PFSK-1 (cell line): ENCODE measurements around the gene PRDX5.

Experiments used
- POLR2AphosphoS5 ChIP-seq: IDR thresholded peaks from 2 replicates; pipeline ENCODE4 v1.6.1; 2012; ENCODE audit warnings: low read depth, mild to moderate bottlenecking, control low read depth, low read length, moderate library complexity
- REST ChIP-seq, 2 experiments: IDR thresholded peaks; 2 replicates each; pipeline versions ENCODE4 v1.6.1 to v1.8.0; 2011 to 2012; ENCODE audit warnings: low read depth in 2 of 2, low read length in 2 of 2, control low read depth in 1 of 2, inconsistent platforms in 1 of 2, mild to moderate bottlenecking in 1 of 2, moderate library complexity in 1 of 2; ENCODE audit not compliant: insufficient read depth in 1 of 2
- SIN3A ChIP-seq: IDR thresholded peaks from 2 replicates; pipeline ENCODE4 v1.6.1; 2012; ENCODE audit warnings: mild to moderate bottlenecking, low read length, moderate library complexity, borderline replicate concordance; ENCODE audit not compliant: insufficient read depth
- TAF1 ChIP-seq: IDR thresholded peaks from 2 replicates; pipeline ENCODE4 v1.6.1; 2012; ENCODE audit warnings: low read length, control low read depth, borderline replicate concordance; ENCODE audit not compliant: insufficient read depth

- TF ChIP-seq POLR2AphosphoS5 (no peak), REST (IDR thresholded peaks at IDR 0.05; ENCODE audit: insufficient read depth in 1 of 2, low read depth in 2 of 2, low read length in 2 of 2) (no peak), SIN3A (no peak), TAF1 (no peak)
Observed at GRCh38 chr11:64283092-64283491, 34.8 kb upstream of the PRDX5 start.
